Cortex of kidney (tissue), 1 donor: Measurements from ENCODE around the gene SMARCD3.

Experiments
- DNase-seq: peaks from one replicate; lab custom pipeline; 2025; lab: John Stamatoyannopoulos, UW

The SMARCD3 gene

GRCh38 chr7:151247611-151248345 lies 716 bp downstream of the SMARCD3 start:
- no peak for DNase-seq

GRCh38 chr7:151246851-151247580 lies 1.5 kb downstream of the SMARCD3 start:
- no peak for DNase-seq

GRCh38 chr7:151246102-151246850 lies 2.2 kb downstream of the SMARCD3 start:
- DNase-seq: no peak

- no peak for DNase-seq
Observed at GRCh38 chr7:151245360-151246101, 3.0 kb downstream of the SMARCD3 start.

GRCh38 chr7:151244841-151245346 lies 3.6 kb downstream of the SMARCD3 start:
- DNase-seq: no peak

GRCh38 chr7:151244196-151244840 lies 4.2 kb downstream of the SMARCD3 start:
- no peak for DNase-seq

- no peak for DNase-seq
Observed at GRCh38 chr7:151243408-151244195, 4.9 kb downstream of the SMARCD3 start.

GRCh38 chr7:151243045-151243349 lies 5.5 kb downstream of the SMARCD3 start:
- DNase-seq: no peak

- no peak for DNase-seq
Observed at GRCh38 chr7:151242159-151243044, 6.1 kb downstream of the SMARCD3 start.

GRCh38 chr7:151241755-151242096 lies 6.8 kb downstream of the SMARCD3 start:
- DNase-seq: no peak

GRCh38 chr7:151240942-151241754 lies 7.3 kb downstream of the SMARCD3 start:
- DNase-seq: no peak

- DNase-seq: no peak
Observed at GRCh38 chr7:151240536-151240935, 8.0 kb downstream of the SMARCD3 start.

- no peak for DNase-seq
Observed at GRCh38 chr7:151239837-151240459, 8.5 kb downstream of the SMARCD3 start.

GRCh38 chr7:151238924-151239836 lies 9.3 kb downstream of the SMARCD3 start:
- no peak for DNase-seq

- no peak for DNase-seq
Observed at GRCh38 chr7:151238190-151238810, 10.2 kb downstream of the SMARCD3 start.

- DNase-seq: no peak
Observed at GRCh38 chr7:151237244-151238189, 11.0 kb downstream of the SMARCD3 start.
